ENCODE results near the gene VTI1B. TPM values are rescaled to one million over a fixed set of nuclear protein-coding genes. Genes with fewer than 3 reads are reported as not detected.

Gene VTI1B
- total RNA-seq, 1 experiment from 2014 or later = 117 TPM

- no peaks in the 10 kb centered on the region for H3K27me3 Mint-ChIP-seq (ENCODE audit: insufficient read depth, unreplicated experiment)
- ChIA-PET CTCF (no interaction called here), POLR2A (no interaction called here)
- H3K4me1 Mint-ChIP-seq (ENCODE audit: low read depth, unreplicated experiment) = no peaks in the 10 kb centered on the region
- Histone ChIP-seq H3K36me3 (ENCODE audit: control insufficient read depth, insufficient read depth, low read length) (peaks cover 2% of the 10 kb centered on the region; the same call in 1 of the 2 replicates), H3K9me3 (no peaks in the 10 kb centered on the region), H3K4me3 (ENCODE audit: low read depth, low read length) (no peak overlapping the region), H3K27me3 (replicated peaks; ENCODE audit: control insufficient read depth, insufficient read depth, low read length) (no peaks in the 10 kb centered on the region), H3K4me1 (0 out of 2 replicates have a peak, but pooled peaks cover 10% of the 10 kb centered on the region)
- intact Hi-C loops (cut with micrococcal nuclease; ENCODE audit: unreplicated experiment) = no loop called here
- DNase-seq = no peak
- no peak for TF ChIP-seq CTCF (IDR thresholded peaks at IDR 0.05; ENCODE audit: insufficient read depth in 1 of 2, low read depth in 1 of 2, low read length in 1 of 2, severe bottlenecking in 1 of 2, unreplicated experiment in 1 of 2)
- H3K9me3 Mint-ChIP-seq (ENCODE audit: unreplicated experiment) = no peaks in the 10 kb centered on the region
- H3K36me3 Mint-ChIP-seq (ENCODE audit: insufficient read depth, unreplicated experiment) = peaks cover 47% of the 10 kb centered on the region
- no peak overlapping the region for H3K4me3 Mint-ChIP-seq (ENCODE audit: unreplicated experiment)
- BruUV-seq (replicated peaks) = no TSS peak
- H3K27ac Mint-ChIP-seq (ENCODE audit: unreplicated experiment) = no peak overlapping the region
These were observed 29.0 kb downstream of the VTI1B start for GRCh38 chr14:67645414-67645813.

- H3K4me3 Mint-ChIP-seq (ENCODE audit: unreplicated experiment) = no peak overlapping the region
- 0 out of 2 replicates have a peak, but pooled peaks cover 10% of the 10 kb centered on the region for H3K4me1 ChIP-seq
- ChIA-PET CTCF (no interaction called here), POLR2A (interaction anchor here (0.6 kb wide), 1 partner anchor 234 kb away, joined by 4 read pairs; no protein-coding TSS in a partner anchor)
- H3K9me3 Mint-ChIP-seq (ENCODE audit: unreplicated experiment) = no peaks in the 10 kb centered on the region
- no peaks in the 10 kb centered on the region for H3K9me3 ChIP-seq
- H3K27me3 ChIP-seq (replicated peaks; ENCODE audit: control insufficient read depth, insufficient read depth, low read length) = no peaks in the 10 kb centered on the region
- DNase-seq = no peak
- no peaks in the 10 kb centered on the region for H3K27me3 Mint-ChIP-seq (ENCODE audit: insufficient read depth, unreplicated experiment)
- no TSS peak for BruUV-seq (replicated peaks)
- H3K4me1 Mint-ChIP-seq (ENCODE audit: low read depth, unreplicated experiment) = no peaks in the 10 kb centered on the region
- intact Hi-C loops (cut with micrococcal nuclease; ENCODE audit: unreplicated experiment) = no loop called here
- peaks cover 40% of the 10 kb centered on the region for H3K36me3 Mint-ChIP-seq (ENCODE audit: insufficient read depth, unreplicated experiment)
- H3K27ac Mint-ChIP-seq (ENCODE audit: unreplicated experiment) = no peak overlapping the region
- TF ChIP-seq CTCF (IDR thresholded peaks at IDR 0.05; ENCODE audit: insufficient read depth in 1 of 2, low read depth in 1 of 2, low read length in 1 of 2, severe bottlenecking in 1 of 2, unreplicated experiment in 1 of 2) = no peak
- peaks cover 2% of the 10 kb centered on the region; the same call in 1 of the 2 replicates for H3K36me3 ChIP-seq (ENCODE audit: control insufficient read depth, insufficient read depth, low read length)
- no peak overlapping the region for H3K4me3 ChIP-seq (ENCODE audit: low read depth, low read length)
These were observed 30.0 kb downstream of the VTI1B start for GRCh38 chr14:67644428-67644827.

- Histone ChIP-seq H3K36me3 (ENCODE audit: control insufficient read depth, insufficient read depth, low read length) (peaks cover 2% of the 10 kb centered on the region; the same call in 1 of the 2 replicates), H3K4me1 (0 out of 2 replicates have a peak, but pooled peaks cover 7% of the 10 kb centered on the region), H3K27me3 (replicated peaks; ENCODE audit: control insufficient read depth, insufficient read depth, low read length) (no peaks in the 10 kb centered on the region), H3K9me3 (no peaks in the 10 kb centered on the region), H3K4me3 (ENCODE audit: low read depth, low read length) (no peak overlapping the region)
- BruUV-seq (replicated peaks) = no TSS peak
- Mint-ChIP-seq H3K27ac (ENCODE audit: unreplicated experiment) (no peak overlapping the region), H3K4me1 (ENCODE audit: low read depth, unreplicated experiment) (no peaks in the 10 kb centered on the region), H3K36me3 (ENCODE audit: insufficient read depth, unreplicated experiment) (peaks cover 38% of the 10 kb centered on the region), H3K4me3 (ENCODE audit: unreplicated experiment) (no peak overlapping the region), H3K27me3 (ENCODE audit: insufficient read depth, unreplicated experiment) (no peaks in the 10 kb centered on the region), H3K9me3 (ENCODE audit: unreplicated experiment) (no peaks in the 10 kb centered on the region)
- POLR2A ChIA-PET = no interaction called here
- CTCF ChIA-PET = interaction anchor here (0.6 to 0.7 kb wide), 3 partner anchors 27 to 334 kb away, joined by 3 to 4 read pairs (median 3); no protein-coding TSS in a partner anchor
- no peak for DNase-seq
- no peak for TF ChIP-seq CTCF (IDR thresholded peaks at IDR 0.05; ENCODE audit: insufficient read depth in 1 of 2, low read depth in 1 of 2, low read length in 1 of 2, severe bottlenecking in 1 of 2, unreplicated experiment in 1 of 2)
- intact Hi-C loops (cut with micrococcal nuclease; ENCODE audit: unreplicated experiment) = no loop called here
These were observed 30.7 kb downstream of the VTI1B start for GRCh38 chr14:67643713-67644112.
